NCI-H1694 treated with DMSO at 0.1 percent for 48 hours (cell line): ENCODE measurements around the gene POU3F3.
A peak's percentile ranks its signal among the peaks of the same experiment; 100 is the strongest.

ENCODE experiments used
- DNase-seq: peaks from one replicate; lab custom pipeline; 2025; lab: John Stamatoyannopoulos, UW

Gene POU3F3

DNA sequence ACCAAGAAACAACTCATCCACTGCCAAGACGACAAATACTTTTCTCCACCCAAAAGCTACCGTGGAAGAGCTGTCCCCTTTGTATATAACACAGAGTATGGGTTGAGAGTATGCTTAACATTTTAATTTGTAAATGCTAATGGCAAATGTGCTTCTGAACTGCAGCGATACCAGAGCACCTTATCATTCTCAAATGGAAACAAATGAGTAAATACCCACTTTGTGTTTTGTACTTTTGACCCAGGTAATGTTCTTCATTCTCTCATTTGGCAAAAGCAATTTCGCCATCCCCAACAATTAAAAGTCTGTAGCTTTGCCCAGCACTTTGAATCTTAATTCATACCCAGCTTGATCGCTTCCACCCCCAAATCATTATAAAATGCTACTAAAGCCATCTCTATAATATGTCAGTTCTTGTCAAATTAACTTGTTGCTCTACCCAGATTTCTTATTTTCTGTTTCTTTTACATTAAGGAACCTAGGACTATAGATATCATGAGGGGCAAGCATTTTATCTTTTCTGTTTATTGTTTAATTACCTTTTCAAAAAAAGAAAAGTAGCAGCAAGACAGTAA is 6.2 kb upstream of the POU3F3 start:
- no peak for DNase-seq

DNA sequence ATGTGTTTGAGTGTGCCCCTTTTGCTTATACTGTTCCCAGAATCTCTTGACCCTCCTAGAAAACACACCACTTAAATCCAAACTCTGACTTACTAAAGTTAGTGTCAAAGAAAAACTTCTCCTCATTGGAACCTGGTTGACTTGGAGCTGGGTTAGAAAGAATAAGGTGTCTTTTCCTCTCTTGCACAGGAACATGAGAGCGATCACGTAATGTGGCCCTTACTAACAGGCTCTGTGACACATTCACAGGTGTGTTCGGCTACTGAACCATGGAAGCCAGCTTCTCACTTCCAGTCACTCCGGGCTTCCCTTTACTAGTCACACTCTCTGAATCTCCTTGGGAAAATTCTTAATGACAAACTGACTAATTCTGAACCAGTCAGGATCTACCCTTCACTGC is 5.4 kb upstream of the POU3F3 start:
- DNase-seq, result no peak

DNA sequence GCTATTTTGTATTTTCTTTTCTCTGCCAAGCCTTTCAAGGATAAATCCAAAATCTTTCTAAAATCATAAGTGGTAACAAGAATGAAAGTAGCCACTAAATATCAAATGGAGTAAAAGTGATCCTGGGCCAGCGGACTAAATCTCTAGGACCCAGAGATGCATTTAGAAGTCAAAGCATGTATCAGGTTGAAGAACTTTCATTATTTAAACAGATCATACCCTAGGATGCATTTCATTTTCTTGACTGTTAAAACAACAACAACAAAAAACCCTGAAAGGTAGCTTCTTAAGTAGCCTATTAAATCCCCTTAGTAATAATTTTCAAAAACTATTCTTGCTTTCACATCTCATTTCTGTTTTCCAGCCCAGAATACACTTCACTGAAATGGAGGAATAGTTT is 4.8 kb upstream of the POU3F3 start:
- no peak for DNase-seq

DNA sequence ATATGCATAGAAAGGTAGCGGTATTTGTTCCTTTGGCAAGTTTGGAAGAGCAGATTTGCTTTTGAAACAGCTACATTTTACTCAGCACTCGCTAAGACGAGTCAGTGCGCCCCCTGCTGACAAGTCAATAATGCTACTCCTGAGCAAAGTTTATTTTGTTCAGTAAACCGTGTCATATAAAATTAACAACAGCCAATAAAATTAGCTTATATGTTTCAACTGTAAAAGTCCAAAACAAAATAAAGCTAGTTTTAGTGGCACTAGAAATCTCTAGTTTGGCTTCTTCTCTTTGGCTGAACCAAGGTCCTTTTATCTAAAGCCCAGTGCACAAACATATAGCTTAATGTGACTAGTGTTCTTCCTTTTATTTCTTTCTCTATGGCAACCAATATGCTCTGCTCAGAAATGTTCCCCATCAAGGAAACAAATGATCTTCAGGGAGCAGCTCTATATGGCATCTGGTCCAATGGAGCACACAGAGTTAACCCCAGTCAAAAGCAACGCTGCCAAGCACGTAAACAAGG is 4.2 kb upstream of the POU3F3 start:
- peak; percentile 23 for DNase-seq

DNA sequence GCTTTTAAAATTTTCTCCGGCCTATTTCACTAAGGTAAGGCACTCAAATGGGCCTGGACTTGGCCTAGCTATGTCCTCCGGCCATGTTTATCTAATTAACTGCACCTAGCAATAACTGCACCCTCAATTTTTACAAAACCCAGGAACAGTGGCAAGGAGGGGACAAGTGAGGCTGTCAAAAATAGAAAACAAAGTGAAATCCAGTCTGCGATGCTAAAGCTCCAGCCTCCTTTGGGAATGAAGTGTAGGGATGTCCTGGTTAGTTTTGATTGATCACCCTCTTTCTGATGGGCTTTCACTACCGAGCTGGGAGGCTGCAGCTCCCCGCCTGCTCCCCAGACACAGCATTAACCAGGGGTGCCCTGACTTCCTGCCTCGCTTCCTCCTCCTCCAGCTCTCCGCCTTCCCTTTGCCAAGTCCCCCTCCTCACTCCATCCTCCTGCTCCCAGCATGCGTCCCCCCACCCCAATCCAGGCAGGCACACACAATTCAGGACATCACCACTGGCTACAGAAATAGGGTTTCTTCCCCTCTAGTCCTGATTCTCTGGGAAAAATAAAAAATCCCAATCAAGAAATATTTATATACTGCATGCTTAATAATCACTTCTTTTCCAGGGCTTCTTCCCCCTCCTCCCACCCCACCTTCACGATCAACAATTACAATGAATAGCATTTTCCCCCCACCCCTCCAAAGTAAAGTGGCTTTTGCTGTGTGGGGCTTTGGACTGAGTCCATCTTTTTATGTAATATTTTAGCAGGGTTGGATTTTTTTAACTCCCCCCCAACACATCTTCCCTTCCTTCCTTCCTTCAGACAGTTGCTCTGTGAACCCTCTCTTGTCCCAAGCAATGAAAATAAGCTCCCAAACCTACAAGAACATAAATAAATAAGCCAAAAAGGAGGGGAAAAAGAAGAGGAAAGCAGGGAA is 3.3 kb upstream of the POU3F3 start:
- no peak for DNase-seq

DNA sequence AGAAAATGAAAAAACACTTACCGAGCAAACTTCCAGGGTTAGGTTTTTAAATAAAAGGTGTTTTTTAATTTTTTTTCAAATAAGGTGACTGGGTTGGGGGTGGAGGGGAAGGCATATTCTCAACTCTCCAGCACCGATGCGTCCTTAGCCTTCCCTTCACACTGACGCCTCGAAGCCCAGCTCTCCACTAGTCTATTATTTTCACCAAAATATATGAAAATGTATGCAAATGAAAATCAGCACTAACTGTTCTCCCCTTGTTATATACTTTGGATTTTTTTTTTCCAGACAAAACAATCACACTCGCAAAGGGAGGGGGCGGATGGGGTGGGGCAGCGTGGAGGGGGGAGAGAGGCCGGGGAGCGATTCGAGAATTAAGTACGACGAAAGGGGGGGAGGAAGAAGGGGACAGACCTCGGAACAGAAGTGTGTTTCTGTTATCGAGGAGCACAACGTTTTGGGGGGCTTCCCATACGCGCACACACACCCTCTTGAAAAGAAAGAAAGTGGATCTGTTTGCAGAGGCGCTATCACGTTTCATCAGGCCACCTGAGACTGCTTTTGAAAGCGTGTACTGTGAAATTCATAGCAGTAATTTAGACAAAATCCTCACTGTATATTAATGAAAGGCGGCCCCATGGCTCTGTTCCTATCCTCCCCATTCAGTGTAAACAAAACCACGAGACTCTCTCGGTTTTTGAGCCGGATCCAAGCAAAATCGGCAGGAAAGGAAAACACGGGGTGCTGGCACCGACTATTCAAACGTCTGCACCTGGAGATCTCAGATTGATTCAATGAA is 2.4 kb upstream of the POU3F3 start:
- no peak for DNase-seq

DNA sequence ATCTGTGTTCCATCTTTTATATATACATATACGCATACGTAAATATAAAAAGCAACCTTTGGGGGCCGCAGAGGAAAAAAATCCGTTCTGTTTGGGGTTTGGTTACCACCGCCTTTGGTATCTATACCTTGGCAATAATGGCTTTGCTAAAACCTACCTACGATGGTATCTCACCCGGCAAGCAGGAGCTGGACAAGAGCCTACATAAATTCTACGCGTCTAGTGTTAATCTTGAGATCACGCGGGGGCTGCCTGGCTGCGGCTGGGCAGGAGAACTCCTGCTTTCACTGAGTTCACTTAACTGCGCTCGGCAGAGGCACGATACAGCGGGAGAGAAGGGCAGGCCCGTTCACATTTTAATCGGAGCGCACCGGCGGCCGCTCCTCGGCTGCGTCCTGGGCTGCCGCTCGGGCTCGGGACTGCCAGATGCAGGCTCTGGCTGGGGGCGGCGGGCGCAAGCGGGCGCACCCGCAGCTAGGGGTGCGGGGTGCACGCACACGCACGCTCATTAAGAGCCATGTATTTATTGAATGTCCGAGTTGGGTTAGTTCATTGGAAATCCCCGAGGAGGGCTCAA is 1.7 kb upstream of the POU3F3 start:
- DNase-seq, result no peak

DNA sequence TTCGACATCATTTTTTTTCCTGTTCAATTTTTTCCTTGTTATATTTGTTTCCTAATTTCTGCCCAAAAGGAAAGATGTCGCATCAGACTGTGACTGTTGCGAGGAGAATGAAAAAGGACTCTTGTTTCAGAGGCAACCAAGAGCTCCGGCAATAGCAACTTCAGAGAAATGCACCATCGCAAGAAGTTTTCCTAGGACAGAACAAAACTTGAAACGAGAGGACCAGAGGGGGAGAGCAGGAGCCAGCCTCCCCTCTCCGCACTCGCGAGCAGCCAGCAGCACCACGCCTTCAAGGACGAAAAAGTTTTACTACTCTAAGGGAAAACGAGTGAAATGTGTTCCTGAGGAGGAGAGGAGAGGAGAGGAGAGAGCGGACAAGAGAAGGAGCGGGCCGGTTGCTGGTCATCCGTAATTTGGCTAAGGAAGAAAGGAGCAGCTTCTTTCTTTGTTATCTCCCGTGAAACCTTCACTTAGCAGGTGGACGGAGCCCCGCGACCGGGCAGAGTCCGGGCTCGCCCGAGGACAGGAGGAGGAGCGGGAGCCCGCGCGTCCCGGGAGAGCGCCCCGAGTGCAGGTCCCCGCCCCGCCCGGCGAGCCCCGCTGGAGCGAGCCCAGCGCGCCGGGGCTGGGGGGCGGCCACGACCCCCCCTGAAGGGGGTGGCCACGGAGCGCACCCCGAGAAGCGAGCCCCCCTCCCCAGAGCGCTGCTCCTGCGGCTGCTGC is 744 bp downstream of the POU3F3 start:
- no peak for DNase-seq

DNA sequence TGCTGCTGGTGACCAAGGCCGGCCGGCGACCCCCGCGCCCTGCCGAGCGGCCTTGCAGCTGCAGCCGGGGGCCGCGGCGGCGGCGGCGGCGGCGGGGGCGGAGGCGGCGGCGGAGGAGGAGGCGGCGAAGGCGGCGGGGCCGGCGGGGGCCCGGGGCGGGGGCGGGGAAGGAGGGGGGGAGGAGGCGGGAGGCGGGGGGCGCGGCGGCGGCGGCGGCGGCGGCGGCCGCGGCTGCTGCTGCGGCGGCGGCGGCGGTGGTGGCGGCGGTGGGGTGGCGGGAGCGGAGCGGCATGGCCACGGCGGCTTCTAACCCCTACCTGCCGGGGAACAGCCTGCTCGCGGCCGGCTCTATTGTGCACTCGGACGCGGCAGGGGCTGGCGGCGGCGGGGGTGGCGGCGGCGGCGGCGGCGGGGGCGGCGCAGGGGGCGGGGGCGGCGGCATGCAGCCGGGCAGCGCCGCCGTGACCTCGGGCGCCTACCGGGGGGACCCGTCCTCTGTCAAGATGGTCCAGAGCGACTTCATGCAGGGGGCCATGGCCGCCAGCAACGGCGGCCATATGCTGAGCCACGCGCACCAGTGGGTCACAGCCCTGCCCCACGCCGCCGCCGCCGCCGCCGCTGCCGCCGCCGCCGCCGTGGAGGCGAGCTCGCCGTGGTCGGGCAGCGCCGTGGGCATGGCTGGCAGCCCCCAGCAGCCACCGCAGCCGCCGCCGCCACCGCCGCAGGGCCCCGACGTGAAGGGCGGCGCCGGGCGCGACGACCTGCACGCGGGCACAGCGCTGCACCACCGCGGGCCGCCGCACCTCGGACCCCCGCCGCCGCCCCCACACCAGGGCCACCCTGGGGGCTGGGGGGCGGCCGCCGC is 1.5 kb downstream of the POU3F3 start:
- no peak for DNase-seq

DNA sequence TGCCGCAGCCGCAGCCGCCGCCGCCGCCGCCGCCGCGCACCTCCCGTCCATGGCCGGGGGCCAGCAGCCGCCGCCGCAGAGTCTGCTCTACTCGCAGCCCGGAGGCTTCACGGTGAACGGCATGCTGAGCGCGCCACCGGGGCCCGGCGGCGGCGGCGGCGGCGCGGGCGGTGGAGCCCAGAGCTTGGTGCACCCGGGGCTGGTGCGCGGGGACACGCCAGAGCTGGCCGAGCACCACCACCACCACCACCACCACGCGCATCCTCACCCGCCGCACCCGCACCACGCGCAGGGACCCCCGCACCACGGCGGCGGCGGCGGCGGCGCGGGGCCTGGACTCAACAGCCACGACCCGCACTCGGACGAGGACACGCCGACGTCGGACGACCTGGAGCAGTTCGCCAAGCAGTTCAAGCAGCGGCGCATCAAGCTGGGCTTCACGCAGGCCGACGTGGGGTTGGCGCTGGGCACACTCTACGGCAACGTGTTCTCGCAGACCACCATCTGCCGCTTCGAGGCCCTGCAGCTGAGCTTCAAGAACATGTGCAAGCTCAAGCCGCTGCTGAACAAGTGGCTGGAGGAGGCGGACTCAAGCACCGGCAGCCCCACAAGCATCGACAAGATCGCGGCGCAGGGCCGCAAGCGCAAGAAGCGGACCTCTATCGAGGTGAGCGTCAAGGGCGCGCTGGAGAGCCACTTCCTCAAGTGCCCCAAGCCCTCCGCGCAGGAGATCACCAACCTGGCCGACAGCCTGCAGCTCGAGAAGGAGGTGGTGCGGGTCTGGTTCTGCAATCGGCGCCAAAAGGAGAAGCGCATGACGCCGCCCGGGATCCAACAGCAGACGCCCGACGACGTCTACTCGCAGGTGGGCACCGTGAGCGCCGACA is 2.4 kb downstream of the POU3F3 start:
- no peak for DNase-seq

DNA sequence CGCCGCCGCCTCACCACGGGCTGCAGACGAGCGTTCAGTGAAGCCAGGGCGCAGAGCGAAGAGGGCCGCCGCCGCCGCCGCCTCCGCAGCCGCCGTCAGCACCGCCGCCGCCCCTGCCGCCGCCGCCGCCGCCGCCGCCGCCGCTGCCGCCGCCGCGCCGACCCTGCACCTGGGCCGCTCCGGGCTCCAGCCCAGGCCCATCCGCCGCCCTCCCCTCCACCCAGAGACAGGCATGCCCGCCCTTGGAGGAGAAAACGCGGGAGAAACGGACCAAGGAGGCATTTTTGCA is 3.0 kb downstream of the POU3F3 start:
- no peak for DNase-seq

DNA sequence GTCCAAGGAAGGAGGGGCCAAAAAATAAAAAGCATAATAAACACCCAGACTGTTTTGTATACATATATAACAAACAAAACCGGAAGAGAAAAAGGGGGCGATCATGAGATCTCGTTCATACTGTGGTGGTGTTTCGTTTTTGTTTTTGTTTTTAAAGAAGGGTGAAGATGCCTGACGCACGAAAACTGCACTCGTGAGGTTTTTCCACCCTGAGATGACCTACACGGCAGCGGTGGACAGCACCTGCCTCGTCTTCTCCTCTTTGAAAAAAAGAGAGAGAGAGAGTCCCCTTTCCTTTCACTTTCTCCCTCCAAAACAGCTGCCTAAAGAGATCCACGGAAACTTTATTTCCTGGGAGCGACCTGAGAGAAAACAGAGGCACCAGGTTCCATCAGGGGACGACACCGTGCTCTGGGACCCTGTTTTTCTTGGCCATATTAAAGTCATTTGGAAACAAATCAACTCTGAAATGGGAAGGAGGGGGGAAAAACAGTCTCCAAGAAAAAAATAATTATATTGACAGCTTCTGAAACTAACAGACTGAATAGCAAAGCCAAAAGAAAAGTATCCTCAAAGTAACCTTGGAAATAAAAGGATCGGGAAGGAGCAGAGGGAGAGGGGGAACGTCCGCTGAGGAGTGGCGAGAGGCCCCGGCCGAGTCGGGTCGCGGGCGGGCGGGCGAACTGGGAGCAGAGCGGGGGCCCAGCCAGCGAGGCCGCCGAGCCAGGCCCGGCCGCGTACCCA is 3.5 kb downstream of the POU3F3 start:
- no peak for DNase-seq

DNA sequence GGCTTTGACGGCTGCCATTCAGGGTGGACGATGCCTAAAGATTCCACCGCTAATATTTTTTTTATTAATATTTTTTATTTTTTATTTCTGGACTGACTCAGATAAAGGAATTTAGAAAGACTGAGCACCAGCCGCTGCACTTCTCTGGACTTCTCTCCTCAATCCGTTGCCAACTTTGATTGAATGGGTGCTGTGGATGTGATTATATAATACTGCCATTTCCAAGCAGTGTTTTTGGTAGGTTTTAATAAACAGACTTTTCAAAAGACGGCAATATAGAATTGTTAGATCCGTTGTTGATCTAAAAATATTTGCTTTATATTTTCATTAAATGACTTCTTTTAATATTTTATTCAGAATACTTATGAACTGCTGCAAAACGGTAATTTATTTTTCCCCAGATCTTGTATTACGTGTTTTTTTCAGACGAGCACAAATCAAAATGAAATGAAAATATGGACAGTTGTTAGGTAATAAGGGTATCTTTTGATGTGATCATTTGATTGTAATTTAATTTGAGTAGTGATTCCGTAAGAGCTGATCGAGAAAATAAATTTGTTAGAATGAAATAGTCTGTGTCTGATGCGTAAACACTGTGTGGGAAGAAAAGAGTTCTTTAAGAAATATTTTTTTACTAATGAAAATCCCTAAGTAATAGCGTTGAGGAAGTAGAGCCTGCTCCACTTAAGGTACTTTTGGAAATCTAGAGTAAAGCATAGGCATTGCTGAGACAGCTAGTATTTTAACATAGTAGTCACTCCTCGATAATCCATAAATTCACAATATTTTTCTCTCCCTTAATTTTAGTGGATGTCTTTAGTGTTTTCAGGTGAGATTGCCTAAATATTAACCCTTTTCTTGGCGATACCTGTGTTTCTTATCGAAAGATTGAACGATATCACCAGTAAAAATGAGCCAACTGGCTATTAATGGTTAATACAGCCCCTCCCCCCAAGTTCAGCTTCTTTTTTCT is 4.4 kb downstream of the POU3F3 start:
- no peak for DNase-seq

DNA sequence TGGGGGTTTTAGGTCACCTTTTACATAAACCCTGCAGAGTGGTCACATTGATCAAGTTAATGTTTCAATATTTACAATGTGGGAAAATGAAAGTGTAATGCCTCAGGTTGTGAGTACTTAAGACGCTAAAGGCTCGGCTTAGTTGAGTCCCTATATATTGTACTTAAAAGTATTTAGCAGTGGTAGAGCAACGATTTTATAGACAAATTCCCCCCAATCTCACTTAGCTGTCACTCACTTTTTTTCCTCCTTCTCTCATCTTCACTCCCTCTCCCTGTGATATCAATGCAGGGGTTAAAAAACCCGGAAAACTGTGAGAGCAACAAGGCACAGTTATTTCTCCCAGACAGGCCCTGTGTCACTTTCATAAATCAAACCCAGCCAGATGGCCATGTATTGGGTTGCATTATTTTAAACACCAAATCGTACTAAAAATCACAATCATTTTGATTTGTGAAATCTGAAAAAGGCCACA is 5.4 kb downstream of the POU3F3 start:
- no peak for DNase-seq

DNA sequence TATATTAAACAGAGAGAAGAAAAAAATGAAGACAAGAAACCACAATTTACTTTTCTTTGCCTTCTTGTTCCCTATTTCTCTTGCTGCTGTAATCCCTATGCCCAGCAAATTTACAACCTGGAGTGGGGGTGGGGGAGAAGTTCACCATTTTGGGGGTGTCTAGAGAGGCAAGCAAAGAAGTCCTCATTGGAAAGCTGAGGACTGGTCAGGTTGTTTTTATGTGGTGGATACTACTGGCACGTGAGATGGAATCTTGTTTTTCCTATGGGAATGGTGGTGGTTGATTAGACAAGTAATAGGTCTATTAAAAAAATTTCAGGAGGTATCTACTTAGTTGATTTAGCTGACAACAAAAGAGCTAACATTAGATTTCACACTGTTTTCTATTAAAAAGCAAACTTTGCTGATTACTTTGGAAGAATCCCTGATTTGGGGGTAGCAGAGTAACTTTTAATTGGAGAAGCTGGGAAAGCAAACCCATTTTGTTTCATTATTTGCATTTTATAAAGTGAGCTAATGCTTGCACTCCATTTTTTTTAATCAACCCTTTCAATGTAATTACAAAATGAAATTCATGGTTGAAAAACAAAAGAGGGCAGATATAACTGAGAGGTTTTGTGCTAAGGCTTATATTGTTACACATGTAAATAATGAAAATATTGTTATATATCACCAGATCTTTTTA is 6.0 kb downstream of the POU3F3 start:
- no peak for DNase-seq

DNA sequence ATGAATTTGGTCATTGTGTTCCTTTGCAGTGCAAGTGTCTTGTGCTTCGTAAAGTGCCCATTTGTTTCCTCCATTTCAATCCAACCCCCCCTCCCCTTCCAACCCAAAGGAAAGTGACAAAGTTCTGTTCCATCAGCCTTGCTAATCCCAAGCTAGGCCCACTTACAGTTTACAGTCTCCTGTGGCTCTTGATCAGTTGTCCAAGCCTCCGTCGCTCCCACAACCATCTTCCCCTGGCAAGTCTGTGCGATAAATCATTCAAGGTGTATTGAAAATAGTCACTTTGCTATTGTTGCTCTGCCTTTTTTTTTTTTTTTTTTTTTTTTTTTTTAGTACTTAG is 6.5 kb downstream of the POU3F3 start:
- no peak for DNase-seq

DNA sequence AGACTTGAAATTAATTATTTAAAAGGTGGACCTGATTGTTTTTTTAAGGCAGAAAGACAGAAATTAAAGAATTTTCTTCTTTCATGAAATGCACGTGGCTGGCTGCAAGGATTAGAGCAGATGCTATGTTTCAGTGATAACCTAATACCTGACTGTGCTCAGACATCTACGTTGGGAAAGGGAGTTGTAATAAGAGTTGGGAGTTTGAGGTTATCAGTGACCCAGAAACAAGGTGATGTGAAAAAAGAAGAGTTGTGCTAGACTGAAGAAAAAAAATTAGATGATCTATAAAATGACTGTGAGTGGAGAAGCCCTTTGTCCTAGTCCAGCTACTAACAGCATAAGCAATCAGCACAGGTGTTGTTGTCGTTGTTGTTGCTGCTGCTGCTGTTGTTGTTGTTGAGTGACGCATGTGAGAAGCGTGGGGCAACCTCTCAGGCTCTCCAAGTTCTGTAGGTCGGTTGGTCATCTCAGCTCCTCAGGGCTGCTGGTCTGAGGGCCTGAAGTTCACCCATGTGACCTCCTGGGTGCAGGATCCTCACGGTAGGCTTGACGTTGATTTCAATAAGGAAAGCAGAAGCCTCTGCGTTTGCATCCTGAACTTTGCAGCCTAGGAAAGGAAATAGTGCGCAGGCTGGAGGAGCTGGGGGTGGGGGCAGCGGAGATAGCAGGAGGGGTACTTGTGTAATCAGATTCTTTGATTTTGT is 7.6 kb downstream of the POU3F3 start:
- no peak for DNase-seq
